ENCODE data around the gene DPH7. TPM values are rescaled to one million over a fixed set of nuclear protein-coding genes. Genes with fewer than 3 reads are reported as not detected.
"Not testable (repeated sequence)": the region's sequence is repeated elsewhere in the genome, so short reads cannot be mapped to it uniquely, and the experiment has no call there.

The DPH7 gene
- total RNA-seq, 1 donor from 2014 or later: 34.4 TPM

DNA sequence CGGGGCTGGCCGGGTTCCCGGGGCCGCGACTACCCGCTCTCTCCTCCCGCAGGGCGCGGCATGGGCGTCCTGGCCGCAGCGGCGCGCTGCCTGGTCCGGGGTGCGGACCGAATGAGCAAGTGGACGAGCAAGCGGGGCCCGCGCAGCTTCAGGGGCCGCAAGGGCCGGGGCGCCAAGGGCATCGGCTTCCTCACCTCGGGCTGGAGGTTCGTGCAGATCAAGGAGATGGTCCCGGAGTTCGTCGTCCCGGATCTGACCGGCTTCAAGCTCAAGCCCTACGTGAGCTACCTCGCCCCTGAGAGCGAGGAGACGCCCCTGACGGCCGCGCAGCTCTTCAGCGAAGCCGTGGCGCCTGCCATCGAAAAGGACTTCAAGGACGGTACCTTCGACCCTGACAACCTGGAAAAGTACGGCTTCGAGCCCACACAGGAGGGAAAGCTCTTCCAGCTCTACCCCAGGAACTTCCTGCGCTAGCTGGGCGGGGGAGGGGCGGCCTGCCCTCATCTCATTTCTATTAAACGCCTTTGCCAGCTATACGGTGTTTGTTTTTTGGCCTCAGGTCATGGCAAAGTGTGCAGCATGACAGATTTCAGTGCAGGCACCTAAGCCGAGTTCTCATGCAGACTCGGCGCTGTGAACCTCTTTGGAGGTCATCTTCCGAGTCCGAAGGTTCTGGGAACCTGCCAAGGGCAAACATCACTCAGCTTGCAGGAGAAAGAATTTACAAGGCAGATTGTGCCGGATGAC is 26.5 kb downstream of the DPH7 start:
- Histone ChIP-seq H3K9ac (ENCODE audit: low read length) (peak overlapping the region; percentile 83), H3K79me2 (ENCODE audit: insufficient read depth, low read length) (peaks cover 17% of the 10 kb centered on the region), H3K9me3 (ENCODE audit: insufficient read depth, low read depth, low read length) (no peaks in the 10 kb centered on the region), H3K4me2 (ENCODE audit: low read length) (peak overlapping the region; percentile 86), H4K20me1 (ENCODE audit: insufficient read depth, low read length) (peaks cover 30% of the 10 kb centered on the region), H3K36me3 (ENCODE audit: insufficient read depth, low read length) (peaks cover 10% of the 10 kb centered on the region), H2AFZ (ENCODE audit: low read depth, low read length) (peak overlapping the region; percentile 15), H3K4me3 (ENCODE audit: insufficient read depth, low read depth, low read length) (peak overlapping the region; percentile 73), H3K27me3 (ENCODE audit: insufficient read depth, low read length) (no peaks in the 10 kb centered on the region), H3K4me1 (ENCODE audit: insufficient read depth, low read length) (peaks cover 12% of the 10 kb centered on the region), H3K27ac (ENCODE audit: low read depth, low read length) (peak overlapping the region; percentile 51)
- no peak for TF ChIP-seq EZH2 (IDR thresholded peaks at IDR 0.05; ENCODE audit: insufficient read depth, low read length)
- TF ChIP-seq, protein P1, sequence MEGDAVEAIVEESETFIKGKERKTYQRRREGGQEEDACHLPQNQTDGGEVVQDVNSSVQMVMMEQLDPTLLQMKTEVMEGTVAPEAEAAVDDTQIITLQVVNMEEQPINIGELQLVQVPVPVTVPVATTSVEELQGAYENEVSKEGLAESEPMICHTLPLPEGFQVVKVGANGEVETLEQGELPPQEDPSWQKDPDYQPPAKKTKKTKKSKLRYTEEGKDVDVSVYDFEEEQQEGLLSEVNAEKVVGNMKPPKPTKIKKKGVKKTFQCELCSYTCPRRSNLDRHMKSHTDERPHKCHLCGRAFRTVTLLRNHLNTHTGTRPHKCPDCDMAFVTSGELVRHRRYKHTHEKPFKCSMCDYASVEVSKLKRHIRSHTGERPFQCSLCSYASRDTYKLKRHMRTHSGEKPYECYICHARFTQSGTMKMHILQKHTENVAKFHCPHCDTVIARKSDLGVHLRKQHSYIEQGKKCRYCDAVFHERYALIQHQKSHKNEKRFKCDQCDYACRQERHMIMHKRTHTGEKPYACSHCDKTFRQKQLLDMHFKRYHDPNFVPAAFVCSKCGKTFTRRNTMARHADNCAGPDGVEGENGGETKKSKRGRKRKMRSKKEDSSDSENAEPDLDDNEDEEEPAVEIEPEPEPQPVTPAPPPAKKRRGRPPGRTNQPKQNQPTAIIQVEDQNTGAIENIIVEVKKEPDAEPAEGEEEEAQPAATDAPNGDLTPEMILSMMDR (IDR thresholded peaks at IDR 0.05; ENCODE audit: insufficient read depth, low read depth, low read length): no peak
- FAIRE-seq: no peak
- peaks cover 8% of the 10 kb centered on the region for H3K4me1 Mint-ChIP-seq (ENCODE audit: low read depth, unreplicated experiment)
- DNase-seq (ENCODE audit: low read depth): no peak
- peak overlapping the region; percentile 31 for H3K27ac Mint-ChIP-seq (ENCODE audit: unreplicated experiment)
- peak overlapping the region; percentile 91 for H3K4me3 Mint-ChIP-seq (ENCODE audit: unreplicated experiment)
- no peaks in the 10 kb centered on the region for H3K27me3 Mint-ChIP-seq (ENCODE audit: low read depth, unreplicated experiment)
- no peaks in the 10 kb centered on the region for H3K9me3 Mint-ChIP-seq (ENCODE audit: unreplicated experiment)
- peaks cover 20% of the 10 kb centered on the region for H3K36me3 Mint-ChIP-seq (ENCODE audit: low read depth, unreplicated experiment)

DNA sequence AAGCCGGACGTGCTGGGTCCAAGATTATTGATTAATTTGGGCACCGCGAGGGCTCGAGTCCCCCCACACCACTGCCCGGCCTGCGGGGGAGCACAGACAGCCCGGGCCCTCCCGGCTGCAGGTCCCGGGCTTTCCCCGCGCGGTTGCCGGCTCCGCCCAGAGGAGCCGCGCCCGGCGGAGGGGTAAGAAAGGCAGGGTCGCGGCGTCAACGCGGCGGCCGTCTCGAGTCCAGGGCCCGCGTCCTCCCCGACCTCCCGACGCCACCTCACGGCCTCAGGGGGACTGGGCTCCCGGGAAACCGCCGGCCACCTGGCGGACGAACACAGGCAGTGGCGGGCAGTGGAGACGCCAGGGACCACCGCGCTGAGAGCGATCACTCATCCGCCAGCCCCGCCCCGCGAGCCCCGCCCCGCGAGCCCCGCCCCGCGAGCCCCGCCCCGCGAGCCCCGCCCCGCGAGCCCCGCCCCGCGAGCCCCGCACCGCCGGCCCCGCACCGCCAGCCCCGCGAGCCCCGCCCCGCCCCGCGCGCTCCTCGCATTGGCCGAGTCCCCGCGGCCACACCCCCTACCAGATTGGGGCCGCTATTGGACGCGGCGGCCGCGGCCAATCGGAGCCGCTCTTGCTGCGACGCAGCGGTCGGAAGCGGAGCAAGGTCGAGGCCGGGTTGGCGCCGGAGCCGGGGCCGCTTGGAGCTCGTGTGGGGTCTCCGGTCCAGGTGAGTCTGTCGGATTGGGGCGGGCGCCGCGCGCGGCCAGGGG is 27.3 kb downstream of the DPH7 start, which contains the start of gene MRPL41:
MRPL41 (plus strand) TSS at position 616 of the 758 bp plus-strand sequence. CDS start 203 bp downstream, outside the sequence.
- peak within 1 kb of the TSS; percentile 91 for H3K4me3 Mint-ChIP-seq (ENCODE audit: unreplicated experiment)
- TF ChIP-seq EZH2 (IDR thresholded peaks at IDR 0.05; ENCODE audit: insufficient read depth, low read length): no peak
- TF ChIP-seq, protein P1 (IDR thresholded peaks at IDR 0.05; ENCODE audit: insufficient read depth, low read depth, low read length): peak; percentile 2
- FAIRE-seq (no peak), DNase-seq (ENCODE audit: low read depth) (peak; percentile 61)
- H3K27ac ChIP-seq (ENCODE audit: low read depth, low read length): peak within 1 kb of the TSS; percentile 51
- H3K9me3 ChIP-seq (ENCODE audit: insufficient read depth, low read depth, low read length): no peaks in the 10 kb centered on the region
- H3K4me3 ChIP-seq (ENCODE audit: insufficient read depth, low read depth, low read length): peak within 1 kb of the TSS; percentile 73
- peak within 1 kb of the TSS; percentile 81 for H2AFZ ChIP-seq (ENCODE audit: low read depth, low read length)
- peaks cover 7% of the 10 kb centered on the region for H3K36me3 ChIP-seq (ENCODE audit: insufficient read depth, low read length)
- H3K79me2 ChIP-seq (ENCODE audit: insufficient read depth, low read length): peaks cover 14% of the 10 kb centered on the region
- peak within 1 kb of the TSS; percentile 31 for H3K27ac Mint-ChIP-seq (ENCODE audit: unreplicated experiment)
- no peaks in the 10 kb centered on the region for H3K9me3 Mint-ChIP-seq (ENCODE audit: unreplicated experiment)
- peaks cover 19% of the 10 kb centered on the region for H3K36me3 Mint-ChIP-seq (ENCODE audit: low read depth, unreplicated experiment)
- peak within 1 kb of the TSS; percentile 92 for H3K4me2 ChIP-seq (ENCODE audit: low read length)
- H4K20me1 ChIP-seq (ENCODE audit: insufficient read depth, low read length): peaks cover 28% of the 10 kb centered on the region
- H3K27me3 Mint-ChIP-seq (ENCODE audit: low read depth, unreplicated experiment): no peaks in the 10 kb centered on the region
- H3K4me1 Mint-ChIP-seq (ENCODE audit: low read depth, unreplicated experiment): peaks cover 8% of the 10 kb centered on the region
- no peaks in the 10 kb centered on the region for H3K27me3 ChIP-seq (ENCODE audit: insufficient read depth, low read length)
- H3K4me1 ChIP-seq (ENCODE audit: insufficient read depth, low read length): peaks cover 12% of the 10 kb centered on the region
- peak within 1 kb of the TSS; percentile 83 for H3K9ac ChIP-seq (ENCODE audit: low read length)

DNA sequence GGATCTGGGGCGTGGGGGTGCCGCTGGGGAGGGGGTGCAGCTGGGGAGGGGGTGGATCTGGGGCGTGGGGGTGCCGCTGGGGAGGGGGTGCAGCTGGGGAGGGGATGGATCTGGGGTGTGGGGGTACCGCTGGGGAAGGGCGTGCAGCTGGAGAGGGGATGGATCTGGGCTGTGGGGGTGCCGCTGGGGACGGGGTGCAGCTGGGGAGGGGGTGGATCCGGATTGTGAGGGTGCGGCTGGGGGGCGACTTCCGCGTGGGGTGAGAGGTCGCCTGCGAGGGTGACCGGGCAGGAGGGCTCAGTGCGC is 27.8 kb downstream of the DPH7 start:
- H3K9me3 ChIP-seq (ENCODE audit: insufficient read depth, low read depth, low read length); H3K36me3 ChIP-seq (ENCODE audit: insufficient read depth, low read length); H3K4me1 Mint-ChIP-seq (ENCODE audit: low read depth, unreplicated experiment); H3K27me3 ChIP-seq (ENCODE audit: insufficient read depth, low read length); H3K27me3 Mint-ChIP-seq (ENCODE audit: low read depth, unreplicated experiment); DNase-seq (ENCODE audit: low read depth); H3K27ac Mint-ChIP-seq (ENCODE audit: unreplicated experiment); H3K4me3 Mint-ChIP-seq (ENCODE audit: unreplicated experiment); H3K9me3 Mint-ChIP-seq (ENCODE audit: unreplicated experiment); FAIRE-seq: not testable (repeated sequence)
- peak overlapping the region; percentile 64 for H3K4me3 ChIP-seq (ENCODE audit: insufficient read depth, low read depth, low read length)
- H4K20me1 ChIP-seq (ENCODE audit: insufficient read depth, low read length): peaks cover 23% of the 10 kb centered on the region
- H3K4me2 ChIP-seq (ENCODE audit: low read length): peak overlapping the region; percentile 92
- H3K4me1 ChIP-seq (ENCODE audit: insufficient read depth, low read length): peaks cover 11% of the 10 kb centered on the region
- peak overlapping the region; percentile 78 for H3K9ac ChIP-seq (ENCODE audit: low read length)
- peak overlapping the region; percentile 47 for H3K27ac ChIP-seq (ENCODE audit: low read depth, low read length)
- H2AFZ ChIP-seq (ENCODE audit: low read depth, low read length): peak overlapping the region; percentile 81
- H3K36me3 Mint-ChIP-seq (ENCODE audit: low read depth, unreplicated experiment): peaks cover 16% of the 10 kb centered on the region
- H3K79me2 ChIP-seq (ENCODE audit: insufficient read depth, low read length): peaks cover 14% of the 10 kb centered on the region
